ENCODE data around the gene OR2B2. TPM values are rescaled to one million over a fixed set of nuclear protein-coding genes. Genes with fewer than 3 reads are reported as not detected.
"Not testable (repeated sequence)": the region's sequence is repeated elsewhere in the genome, so short reads cannot be mapped to it uniquely, and the experiment has no call there.

OR2B2 gene
- total RNA-seq, 1 donor from 2014 or later: not detected

DNA sequence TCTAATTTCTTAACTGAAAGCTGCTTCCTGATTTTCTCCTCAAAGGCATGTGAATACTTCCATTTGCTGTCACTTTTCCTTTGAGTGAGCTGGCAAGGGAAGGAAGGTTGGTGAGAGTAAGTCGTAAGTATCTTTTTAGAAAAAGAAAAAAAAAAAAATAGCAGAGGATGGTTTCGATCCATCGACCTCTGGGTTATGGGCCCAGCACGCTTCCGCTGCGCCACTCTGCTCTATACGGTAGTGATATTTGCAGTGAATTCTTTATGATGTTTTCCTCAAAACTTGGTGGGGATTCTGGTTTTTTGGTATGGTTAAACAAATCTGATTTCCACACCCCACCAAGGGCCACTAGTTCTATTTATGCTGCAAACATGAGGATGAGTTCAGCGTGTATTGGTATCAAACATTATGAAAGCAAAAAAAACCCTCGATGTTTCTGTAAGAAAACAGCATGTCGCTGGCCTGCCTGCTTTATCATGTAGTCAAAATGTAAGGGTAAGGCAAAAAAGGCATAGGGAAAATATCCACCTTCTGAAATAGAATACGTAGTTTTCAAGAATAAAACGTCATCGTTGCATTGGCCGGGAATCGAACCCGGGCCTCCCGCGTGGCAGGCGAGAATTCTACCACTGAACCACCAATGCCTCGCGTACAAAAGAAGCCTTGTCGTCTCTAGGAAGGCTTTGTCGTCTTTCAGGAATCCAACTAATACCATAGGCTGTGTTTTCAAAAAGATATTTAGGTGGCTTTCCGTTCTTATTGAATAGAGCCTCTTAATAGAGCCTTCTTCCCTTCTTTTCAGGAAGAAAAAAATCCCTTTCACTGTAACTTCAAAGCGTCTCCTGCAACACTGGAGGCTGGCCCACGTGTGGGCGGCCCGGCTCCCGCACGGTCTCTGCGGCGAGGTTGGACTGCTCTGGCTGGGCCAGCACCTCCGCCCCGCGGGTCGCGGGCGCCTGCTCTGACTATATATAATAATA, 9.6 kb downstream of the OR2B2 start:
- no peaks in the 10 kb centered on the region for H3K9me3 ChIP-seq
- peak; percentile 92 for ATAC-seq
- H3K27me3 ChIP-seq: no peaks in the 10 kb centered on the region
- H3K4me1 ChIP-seq: no peaks in the 10 kb centered on the region
- intact Hi-C loops (cut with DNase I): no loop called here
- DNase-seq: peak; percentile 83
- H3K27ac ChIP-seq: peak overlapping the region; percentile 76
- H3K4me3 ChIP-seq: peak overlapping the region; percentile 64
- TF ChIP-seq, protein P1, sequence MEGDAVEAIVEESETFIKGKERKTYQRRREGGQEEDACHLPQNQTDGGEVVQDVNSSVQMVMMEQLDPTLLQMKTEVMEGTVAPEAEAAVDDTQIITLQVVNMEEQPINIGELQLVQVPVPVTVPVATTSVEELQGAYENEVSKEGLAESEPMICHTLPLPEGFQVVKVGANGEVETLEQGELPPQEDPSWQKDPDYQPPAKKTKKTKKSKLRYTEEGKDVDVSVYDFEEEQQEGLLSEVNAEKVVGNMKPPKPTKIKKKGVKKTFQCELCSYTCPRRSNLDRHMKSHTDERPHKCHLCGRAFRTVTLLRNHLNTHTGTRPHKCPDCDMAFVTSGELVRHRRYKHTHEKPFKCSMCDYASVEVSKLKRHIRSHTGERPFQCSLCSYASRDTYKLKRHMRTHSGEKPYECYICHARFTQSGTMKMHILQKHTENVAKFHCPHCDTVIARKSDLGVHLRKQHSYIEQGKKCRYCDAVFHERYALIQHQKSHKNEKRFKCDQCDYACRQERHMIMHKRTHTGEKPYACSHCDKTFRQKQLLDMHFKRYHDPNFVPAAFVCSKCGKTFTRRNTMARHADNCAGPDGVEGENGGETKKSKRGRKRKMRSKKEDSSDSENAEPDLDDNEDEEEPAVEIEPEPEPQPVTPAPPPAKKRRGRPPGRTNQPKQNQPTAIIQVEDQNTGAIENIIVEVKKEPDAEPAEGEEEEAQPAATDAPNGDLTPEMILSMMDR (IDR thresholded peaks at IDR 0.05): no peak
- no peaks in the 10 kb centered on the region for H3K36me3 ChIP-seq

DNA sequence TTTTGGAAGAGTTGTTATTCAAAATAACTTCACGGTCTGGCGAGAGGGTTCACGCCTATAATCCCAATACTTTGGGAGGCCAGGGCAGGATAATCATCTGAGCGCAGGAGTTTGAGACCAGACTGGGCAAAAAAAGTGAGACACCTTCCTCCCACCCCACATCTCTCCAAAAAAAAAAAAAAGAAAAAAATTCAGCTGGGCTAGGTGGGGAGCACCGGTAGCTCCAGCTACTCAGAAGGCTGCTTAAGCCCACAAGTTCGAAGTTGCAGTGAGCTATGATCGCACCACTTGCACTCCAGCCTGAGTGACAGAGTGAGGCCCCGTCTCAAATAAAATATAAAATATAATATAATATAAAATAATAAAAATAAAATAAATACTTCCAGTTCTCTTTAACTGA, 10.4 kb downstream of the OR2B2 start:
- no peak for DNase-seq
- H3K4me3 ChIP-seq: no peak overlapping the region
- no peaks in the 10 kb centered on the region for H3K9me3 ChIP-seq
- TF ChIP-seq, protein P1 (IDR thresholded peaks at IDR 0.05): no peak
- no peaks in the 10 kb centered on the region for H3K4me1 ChIP-seq
- intact Hi-C loops (cut with DNase I): no loop called here
- no peaks in the 10 kb centered on the region for H3K36me3 ChIP-seq
- H3K27me3 ChIP-seq: no peaks in the 10 kb centered on the region
- ATAC-seq: no peak
- no peak overlapping the region for H3K27ac ChIP-seq

DNA sequence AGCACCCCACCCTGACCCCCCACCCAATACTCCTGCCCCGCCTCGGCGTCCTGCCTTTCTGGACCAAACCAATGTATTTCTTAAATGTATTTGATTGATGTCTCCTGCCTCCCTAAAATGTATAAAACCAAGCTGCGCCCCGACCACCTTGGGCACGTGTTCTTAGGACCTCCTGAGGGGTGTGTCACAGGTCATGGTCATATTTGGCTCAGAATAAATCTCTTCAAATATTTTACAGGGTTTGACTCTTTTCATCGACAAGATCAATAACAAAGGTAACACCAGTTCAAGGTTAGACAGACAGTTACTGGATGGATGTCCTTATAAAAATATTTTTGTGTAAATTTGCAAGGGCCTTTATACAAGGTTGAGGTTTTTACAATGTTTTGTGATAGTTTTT, 12.0 kb downstream of the OR2B2 start:
- H3K36me3 ChIP-seq; DNase-seq; H3K27ac ChIP-seq; H3K9me3 ChIP-seq; H3K4me3 ChIP-seq; H3K4me1 ChIP-seq; intact Hi-C loops (cut with DNase I); ATAC-seq; H3K27me3 ChIP-seq: not testable (repeated sequence)

DNA sequence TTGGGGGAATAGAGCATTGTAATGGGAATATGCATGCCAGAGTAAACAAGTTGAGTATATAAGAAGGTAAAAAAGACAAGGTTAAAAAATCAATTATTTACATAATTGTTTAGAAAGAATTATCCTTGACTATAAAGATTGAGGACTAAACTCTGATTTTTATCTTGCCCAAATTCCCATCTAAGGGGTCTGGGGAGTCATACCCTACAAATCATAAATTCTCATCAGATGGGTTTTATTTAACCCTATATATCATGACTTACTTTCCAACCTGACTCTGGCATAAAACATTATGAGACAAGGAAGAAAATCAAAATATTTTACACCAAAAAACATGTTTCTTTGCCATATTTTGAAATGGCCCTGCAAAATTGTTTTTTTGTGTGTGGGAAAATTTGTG, 12.7 kb downstream of the OR2B2 start:
- TF ChIP-seq, protein P1 (IDR thresholded peaks at IDR 0.05): no peak
- no peak overlapping the region for H3K4me3 ChIP-seq
- ATAC-seq (no peak), DNase-seq (no peak)
- intact Hi-C loops (cut with DNase I): loop anchor here (10.0 kb wide), 1 partner anchor 125 kb away; no protein-coding TSS in a partner anchor
- H3K9me3 ChIP-seq: no peaks in the 10 kb centered on the region
- H3K27ac ChIP-seq: no peak overlapping the region
- H3K36me3 ChIP-seq: no peaks in the 10 kb centered on the region
- H3K27me3 ChIP-seq: no peaks in the 10 kb centered on the region
- peaks cover 3% of the 10 kb centered on the region for H3K4me1 ChIP-seq

DNA sequence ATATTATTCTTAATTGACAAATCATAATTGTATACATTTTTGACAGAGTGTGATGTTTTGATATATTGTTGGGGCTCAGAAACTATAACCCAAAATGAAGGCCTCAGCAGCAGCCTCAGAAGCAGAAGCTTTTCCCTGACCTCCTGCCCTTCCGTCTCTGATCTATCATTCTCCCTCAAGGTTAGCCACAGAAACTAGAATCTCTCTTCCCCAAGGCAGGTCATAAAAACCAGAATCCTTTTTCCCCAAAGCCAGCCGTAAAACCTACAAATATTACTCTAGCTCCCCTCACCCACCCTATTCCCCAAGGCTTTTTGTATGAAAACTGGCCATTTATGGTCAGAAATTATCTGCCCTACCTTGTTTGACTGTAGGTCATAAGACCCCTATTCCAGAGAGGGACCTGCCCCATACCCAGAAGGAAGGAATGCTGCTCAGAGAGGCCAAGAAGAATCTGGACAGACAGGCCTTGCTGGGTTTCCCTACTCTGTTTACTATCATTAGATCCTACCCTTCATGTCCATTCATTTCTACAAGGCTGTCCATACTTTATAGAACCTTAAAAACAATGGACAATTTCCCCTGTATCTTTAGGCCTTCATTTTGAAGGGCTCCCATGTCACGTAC, 14.5 kb downstream of the OR2B2 start:
- H3K4me3 ChIP-seq: no peak overlapping the region
- no peak overlapping the region for H3K27ac ChIP-seq
- H3K4me1 ChIP-seq: peaks cover 19% of the 10 kb centered on the region
- ATAC-seq: no peak
- no peaks in the 10 kb centered on the region for H3K9me3 ChIP-seq
- intact Hi-C loops (cut with DNase I): loop anchor here (10.0 kb wide), 1 partner anchor 123 kb away; no protein-coding TSS in a partner anchor
- TF ChIP-seq, protein P1 (IDR thresholded peaks at IDR 0.05): no peak
- no peak for DNase-seq
- no peaks in the 10 kb centered on the region for H3K27me3 ChIP-seq
- H3K36me3 ChIP-seq: no peaks in the 10 kb centered on the region

DNA sequence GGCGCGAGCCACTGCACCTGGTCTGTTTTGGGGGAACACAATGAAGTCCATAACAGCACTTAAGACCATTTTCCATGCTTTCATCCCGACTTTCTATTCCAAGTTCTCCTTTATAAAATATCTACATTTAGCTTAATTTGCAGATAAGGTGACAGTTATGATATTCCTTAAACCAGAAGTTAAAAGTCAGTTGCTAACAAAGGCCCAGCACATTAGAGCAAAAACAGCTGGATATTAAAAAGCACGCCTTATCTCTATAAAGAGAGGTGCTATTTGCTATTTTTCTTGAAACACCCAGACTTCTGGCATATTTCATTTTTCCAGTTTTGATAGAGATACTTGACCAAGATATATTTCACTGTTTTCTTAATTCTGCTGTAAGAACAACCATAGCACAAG, 15.8 kb downstream of the OR2B2 start:
- Histone ChIP-seq H3K4me3 (no peak overlapping the region), H3K27me3 (peaks cover 7% of the 10 kb centered on the region), H3K27ac (no peak overlapping the region), H3K9me3 (no peaks in the 10 kb centered on the region), H3K36me3 (no peaks in the 10 kb centered on the region), H3K4me1 (peaks cover 23% of the 10 kb centered on the region)
- DNase-seq (no peak), ATAC-seq (no peak)
- TF ChIP-seq, protein P1 (IDR thresholded peaks at IDR 0.05): no peak
- intact Hi-C loops (cut with DNase I): loop anchor here (10.0 kb wide), 1 partner anchor 122 kb away; no protein-coding TSS in a partner anchor

Measured in upper lobe of right lung (tissue), 1 donor.